Middle frontal gyrus (tissue), 1 donor: Measurements from ENCODE around the gene CRY2.
"Not testable (repeated sequence)": the region's sequence is repeated elsewhere in the genome, so short reads cannot be mapped to it uniquely, and the experiment has no call there.

ENCODE experiments used
- DNase-seq: peaks from one replicate; pipeline ENCODE4 v3.0.0-alpha.2; 2015; ENCODE audit warnings: low spot score; ENCODE audit errors: extremely low spot score

CRY2 gene

DNA sequence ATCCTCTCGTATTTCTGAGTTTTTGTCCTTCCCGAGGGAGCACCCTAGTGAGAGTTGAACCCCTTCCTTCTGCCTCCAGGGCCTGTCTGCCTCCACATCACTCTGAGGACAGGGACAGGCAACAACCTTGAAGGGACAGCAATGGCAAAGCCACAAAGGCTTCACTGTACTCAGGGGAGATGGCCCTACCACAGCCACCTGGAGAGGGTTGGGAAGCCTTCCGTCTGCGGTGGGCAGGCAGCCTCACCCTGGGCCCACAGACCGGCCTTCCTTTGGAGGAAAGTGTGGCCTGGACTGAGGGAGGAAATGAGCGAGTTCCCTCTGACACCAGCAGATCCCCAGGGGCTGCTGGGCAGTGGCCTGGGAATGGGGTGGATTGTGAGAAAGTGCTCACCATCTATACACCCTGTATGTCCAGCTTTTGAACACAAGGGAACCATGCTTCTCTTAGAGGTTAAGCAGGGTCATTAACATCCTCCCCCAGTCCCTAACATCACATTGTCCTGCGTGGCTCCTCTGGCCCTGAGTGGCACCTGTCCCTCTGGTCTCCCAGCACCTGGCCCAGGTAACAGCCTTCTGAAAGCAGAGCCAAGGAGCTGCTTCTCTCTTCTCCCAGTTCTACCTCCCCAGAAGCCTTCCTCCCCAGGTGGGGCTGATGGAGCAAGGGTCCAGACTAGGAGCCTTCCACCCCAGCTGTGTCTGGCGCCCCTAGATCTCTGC, 35.5 kb upstream of the CRY2 start:
- DNase-seq, result no peak

DNA sequence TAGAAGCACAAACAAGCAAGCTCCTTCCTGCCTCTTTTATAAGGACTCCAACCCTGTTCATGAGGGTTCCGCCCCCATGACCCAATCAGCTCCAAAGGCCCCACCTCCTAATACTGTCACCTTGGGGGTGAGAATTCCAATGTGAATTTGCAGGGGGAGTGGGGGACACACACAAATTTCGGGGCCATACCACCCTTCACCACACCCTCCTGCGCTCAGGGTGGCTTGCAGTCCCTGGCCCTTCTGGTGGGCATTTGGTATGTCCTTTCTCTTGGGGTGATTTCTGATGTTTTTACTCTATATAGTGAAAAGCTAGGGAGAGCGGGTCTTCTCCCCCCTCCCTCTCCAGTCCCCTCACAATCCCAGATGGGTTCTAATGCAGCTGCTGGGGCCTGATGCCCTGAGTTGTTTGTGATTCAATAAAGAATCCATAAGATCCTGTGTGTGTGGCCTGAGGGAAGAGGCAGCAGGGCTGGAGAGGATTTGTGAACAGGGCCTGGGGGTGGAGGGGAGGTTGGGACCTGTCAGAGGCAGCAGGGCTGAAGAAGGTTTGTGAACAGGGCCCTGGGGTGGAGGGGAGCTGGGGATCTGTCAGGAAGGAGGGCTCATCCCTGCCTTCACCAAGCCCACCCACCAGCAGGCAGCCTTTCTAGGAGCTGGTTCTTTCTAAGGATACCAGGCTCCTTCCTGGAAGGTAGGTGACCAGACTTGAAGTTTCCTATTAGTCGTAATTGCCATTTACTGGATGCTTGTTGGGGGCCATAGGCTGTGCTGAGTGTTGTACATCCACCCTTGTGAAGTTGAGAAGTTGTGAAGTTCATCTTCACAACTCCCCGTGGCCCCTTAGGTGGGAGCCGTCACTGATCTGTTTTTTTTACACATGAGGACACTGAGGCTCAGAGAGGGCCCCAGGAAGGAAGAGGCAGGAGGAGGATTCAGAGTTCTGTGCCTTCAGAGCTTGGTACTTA, 34.4 kb upstream of the CRY2 start:
- DNase-seq, result no peak

DNA sequence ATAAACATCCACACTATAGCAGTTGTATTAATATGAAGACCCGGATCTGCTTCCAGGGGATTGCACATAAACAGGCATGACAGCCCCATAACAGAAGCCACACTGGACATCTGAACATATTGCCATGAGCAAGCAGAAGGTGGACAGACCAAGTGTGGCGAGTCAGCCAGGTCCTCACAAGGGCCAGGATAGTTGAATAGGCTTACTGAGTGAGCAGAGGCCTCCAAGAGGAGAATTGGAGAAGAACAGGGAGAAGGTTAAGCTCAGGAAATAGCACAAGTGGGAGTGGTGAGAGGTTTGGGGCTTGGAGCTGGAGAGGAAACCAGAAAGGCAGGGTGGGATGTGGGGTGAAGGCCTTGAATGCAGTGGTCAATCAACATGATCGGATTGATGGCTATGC, 31.5 kb upstream of the CRY2 start:
- no peak for DNase-seq

DNA sequence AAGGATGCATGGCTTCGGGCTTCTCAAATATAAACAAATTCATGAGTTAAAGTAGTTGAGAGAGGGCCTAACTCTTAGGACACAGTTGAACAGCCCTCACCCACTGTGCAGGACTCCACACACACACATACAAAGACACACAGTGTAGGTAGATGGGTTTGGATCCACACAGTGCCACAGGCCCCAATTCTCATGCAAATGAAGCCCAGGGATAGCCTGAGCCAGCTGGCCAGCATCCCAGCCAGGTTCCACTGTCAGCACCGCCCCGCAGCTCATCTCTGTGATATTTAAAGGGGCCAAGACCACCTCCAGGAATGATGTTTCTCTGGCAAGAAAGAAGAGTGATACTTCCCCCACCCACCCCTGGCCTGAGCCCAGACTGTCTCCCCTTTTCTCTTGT, 30.7 kb upstream of the CRY2 start:
- no peak for DNase-seq

DNA sequence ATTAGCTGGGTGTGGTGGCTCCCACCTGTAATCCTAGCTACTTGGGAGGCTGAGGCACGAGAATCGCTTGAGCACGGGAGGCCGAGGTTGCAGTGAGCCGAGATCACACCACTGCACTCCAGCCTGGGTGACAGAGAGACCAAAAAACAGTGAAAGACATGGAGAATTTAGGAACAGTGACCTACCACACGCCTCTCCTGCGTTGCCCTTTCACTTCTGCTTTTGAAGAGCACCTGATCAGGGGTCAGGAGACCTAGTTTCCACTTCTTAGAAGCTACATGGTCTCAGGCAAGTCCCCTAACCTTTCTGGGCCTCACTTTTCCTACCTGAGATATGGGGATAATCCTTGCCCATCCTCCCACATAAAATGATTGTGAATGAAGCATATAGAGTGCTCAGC, 30.1 kb upstream of the CRY2 start:
- no peak for DNase-seq

DNA sequence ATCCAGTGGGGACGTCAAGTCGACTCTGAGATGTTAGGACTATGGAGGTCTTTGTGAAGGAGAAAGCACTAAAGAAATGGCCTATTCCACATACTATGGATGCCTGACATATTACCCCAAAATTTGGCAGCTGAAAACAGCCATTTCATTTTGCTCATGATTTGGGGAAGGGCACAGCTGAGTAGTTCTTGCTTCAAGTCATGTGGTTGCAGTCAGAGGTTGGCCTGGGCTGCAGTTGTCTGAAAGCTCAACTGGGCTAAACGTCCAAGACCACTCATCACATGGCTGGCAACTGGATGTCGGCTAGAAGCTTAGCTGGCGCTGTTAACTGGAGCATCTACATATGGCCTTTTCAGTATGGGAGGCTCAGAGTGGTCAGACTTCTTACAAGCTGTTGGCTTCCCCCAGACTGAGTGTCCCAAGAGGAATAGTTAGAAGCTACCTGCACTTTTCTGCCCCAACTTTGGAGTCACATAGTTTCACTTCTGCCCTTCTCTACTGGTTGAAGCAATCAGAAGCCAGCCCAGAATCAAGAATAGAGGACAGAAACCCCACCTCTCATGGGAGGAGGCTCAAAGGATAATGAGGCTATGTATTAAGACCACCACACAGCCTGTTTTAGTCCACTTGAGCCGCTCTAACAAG, 28.2 kb upstream of the CRY2 start:
- no peak for DNase-seq

DNA sequence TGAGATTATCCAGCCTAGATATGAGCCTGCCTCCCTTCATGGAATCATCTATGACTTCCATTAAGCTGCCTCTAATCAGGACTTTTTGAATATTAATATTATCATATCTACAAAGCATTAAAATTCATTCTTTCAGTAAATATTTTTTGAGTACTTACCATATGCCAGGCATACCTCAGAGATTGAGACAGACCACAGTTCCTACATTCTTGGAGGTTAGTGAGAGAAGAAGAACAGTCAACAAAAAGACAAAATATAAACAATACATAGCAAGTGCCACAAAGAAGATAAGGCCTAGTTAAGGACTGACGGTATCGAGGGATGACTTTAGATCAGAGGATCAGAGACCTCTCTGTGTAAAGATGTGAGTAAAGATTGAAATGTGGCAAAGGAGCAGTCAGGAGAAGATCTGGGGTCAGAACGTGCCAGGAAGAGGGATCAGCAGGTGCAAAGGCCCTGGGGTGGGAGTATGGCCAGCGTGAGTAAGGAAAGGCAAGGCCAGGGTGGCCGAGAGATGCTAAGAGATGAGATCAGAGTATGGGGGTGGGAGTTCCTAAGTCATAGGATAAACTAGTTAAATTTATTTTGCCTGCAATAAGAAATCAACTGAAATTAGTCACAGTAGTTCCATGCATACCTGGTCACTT, 26.9 kb upstream of the CRY2 start:
- no peak for DNase-seq

DNA sequence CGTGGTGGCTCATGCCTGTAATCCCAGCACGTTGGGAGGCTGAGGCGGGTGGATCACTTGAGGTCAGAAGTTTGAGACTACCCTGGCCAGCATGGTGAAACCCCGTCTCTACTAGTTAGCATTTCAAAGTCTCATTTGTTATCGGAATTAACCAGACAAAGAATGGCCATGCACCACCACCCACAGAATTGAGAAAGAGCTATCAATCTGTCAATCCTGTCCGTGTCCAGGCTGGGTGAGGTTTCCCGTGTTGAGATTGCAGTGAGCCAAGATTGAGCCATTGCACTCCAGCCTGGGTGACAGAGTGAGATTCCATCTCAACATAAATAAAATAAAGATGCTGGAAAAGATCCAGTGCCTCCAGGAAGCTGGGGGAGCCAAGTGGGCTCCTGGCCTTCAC, 20.8 kb upstream of the CRY2 start:
- not testable (repeated sequence) for DNase-seq

DNA sequence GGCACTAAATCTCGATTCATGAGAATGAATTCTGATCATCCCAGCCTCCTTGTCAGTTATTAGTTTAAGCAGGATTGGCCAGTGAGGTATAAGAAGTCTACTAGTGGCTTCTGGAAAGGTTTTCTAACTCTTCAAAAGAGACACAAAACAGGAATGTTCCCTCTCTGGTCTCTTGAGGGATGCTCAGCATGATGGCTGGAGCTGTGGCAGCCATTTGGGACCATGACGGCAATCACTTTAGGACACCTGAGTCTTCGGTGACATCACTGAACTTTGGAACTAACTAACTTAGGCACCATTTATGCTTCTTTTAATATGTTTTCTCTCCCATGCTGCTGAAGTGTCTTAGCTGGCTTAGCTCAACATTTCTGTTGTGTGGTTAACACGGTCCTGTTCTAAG, 20.2 kb upstream of the CRY2 start:
- DNase-seq, result no peak

DNA sequence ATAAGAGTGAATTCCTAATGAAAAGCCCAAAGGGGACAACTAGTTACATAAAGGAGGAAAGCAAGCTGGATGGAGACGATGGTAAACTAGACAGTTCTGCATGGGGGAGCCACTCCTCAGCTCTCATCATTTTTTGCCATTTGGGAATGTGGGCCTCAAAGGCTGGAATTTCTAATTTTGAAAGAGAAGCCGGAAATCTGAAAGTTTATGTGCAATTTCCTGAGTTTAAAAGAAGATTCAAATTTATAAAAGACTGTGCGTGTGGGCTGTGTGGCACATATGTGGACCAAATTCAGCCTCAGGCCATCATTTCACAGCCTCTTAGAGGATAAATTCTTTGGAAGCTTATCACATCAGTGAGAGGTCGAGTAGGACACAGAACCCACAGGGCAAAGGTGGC, 18.3 kb upstream of the CRY2 start:
- no peak for DNase-seq

DNA sequence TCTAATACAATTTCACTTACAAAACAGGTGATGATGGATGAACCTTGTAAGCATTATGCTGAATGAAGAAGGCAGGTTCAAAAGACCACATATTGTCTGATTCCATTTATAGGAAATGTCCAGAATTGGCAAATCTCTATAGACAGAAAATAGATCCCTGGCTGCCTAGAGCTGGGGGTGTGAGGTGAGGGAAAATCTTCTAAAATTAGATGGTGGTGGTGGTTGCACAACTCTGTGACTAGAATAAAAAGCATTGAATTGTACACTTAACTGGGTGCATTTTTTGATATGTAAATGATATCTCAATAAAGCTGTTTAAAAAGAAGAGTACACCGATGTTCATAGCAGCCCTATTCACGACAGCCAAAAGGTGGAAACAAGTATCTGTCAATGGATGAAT, 16.7 kb upstream of the CRY2 start:
- DNase-seq, result no peak

DNA sequence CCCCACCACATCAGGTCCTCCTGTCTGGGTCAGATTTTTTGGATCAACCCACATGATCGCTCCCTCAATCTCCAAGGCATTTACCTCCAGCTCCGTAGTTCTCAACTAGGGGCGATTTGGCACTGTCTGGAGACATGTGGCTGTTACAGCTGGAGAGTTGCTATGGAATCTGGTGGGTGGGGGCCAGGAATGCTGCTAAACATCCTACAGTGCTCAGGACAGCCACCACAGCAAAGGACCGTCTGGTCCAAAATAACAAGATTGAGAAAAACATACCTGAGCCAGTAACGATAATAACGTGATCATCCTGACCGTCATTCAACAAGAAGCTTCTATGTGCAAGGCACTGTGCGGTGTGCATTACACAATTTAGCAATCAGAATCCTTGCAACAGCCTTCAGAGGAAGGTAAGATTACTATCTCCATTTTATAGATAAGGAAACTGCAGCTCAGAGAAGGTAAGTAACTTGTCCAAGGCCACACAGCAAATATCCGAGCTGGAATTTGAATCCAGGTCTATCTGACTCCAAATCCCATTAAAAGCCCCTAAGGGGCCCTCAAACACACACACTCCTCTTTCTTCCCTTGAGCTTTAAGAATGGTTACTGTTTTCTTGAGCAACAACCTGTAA, 14.3 kb upstream of the CRY2 start:
- DNase-seq, result no peak

DNA sequence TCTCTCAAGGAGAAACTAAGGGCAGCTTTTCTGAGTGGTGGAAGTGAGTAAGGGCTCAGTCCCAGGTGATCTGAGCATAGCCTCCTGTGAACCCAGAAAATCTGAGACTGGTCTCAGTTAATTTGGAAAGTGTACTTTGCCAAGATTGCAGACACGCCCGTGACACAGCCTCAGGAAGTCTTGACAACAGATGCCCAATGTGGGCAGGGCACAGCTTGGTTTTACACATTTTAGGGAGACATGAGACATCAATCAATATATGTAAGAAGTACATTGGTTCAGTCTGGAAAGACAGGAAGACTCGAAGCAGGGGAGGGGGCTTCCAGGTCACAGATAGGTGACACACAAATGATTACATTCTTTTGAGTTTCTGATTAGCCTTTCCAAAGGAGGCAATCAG, 13.5 kb upstream of the CRY2 start:
- no peak for DNase-seq

DNA sequence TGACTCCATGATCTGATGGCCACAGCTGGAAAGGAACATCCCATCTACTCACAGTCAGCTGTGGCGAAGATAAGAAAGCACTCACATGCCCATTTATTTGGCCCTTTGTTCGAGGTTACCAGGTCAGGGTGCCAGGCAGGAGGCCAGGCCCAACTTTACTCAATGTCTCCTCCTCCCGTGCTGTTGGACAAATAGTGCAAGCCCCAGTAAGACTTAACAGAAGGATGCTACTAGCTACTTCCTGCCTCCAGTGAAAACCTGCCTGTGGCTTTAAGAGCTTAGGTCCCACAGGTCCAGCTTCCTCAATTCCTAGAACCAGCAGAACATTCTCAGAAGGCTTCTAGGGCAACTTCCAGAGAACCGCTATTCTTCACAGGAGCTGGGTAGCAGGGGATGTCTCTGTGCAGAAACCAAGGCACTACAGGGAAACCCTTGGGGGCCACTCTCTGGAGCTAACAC, 12.9 kb upstream of the CRY2 start:
- DNase-seq, result no peak

DNA sequence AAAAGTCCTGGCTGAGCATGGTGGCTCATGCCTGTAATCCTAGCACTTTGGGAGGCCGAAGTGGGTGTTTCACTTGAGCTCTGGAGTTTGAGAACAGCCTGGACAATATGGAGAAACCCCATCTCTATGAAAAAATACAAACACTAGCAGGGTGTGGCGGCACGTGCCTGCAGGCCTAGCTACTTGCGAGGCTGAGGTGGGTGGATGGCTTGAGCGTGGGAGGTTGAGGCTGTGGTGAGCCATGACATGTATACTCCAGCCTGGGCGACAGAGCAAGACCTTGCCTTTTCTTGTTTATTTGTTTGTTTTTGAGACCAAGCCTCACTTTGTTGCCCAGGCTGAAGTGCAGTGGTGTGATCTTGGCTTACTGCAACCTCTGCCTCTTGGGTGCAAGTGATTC, 8.1 kb upstream of the CRY2 start:
- DNase-seq, result no peak

DNA sequence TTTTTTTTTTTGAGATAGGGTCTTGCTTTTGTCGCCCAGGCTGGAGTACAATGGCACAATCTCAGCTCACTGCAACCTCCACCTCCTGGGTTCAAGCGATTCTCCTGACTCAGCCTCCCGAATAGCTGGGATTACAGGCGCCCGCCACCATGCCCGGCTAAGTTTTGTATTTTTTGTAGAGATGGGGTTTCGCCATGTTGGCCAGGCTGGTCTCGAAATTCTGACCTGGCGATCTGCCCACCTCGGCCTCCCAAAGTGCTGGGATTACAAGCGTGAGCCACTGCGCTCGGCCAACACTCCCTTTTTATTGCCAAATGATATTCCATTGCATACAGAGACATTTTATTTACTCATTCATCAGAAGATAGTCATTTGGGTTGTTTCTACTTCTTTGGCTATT, 7.0 kb upstream of the CRY2 start:
- DNase-seq, result not testable (repeated sequence)

DNA sequence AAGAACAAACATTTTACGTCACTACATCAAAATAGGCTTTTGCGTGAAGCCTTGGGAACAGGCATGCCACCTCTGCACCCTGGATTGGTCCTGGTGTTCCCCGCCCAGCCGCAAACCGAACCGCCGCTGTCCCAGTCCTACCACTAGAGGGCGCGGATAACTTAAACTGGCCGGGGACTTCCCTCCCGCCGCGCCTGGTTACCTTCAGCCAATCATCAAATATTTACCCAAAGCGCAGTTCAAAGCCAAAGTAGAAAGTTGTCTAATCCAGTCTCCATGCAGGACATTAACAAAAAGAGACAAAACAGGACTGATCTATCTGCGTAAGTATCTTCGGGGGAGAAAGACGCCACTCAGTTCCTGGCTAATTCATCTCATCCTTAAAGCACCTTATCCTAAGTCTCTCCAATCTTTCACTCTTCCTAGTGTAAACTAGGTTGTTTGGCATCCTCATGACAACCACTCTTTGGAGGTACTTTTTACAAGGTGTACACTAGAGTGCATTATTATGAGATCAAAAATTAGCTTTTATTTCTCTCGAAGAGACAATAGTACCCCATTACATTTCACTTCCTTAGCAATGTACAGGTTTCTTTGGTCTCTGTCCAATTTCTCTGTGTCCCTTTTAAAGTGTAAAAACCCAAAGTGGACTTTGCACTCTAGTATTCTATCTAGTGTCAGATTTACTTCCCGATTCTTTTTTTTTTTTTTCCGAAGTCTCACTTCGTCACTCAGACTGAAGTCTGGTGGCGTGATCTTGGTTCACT, 3.9 kb upstream of the CRY2 start:
- DNase-seq, result peak; percentile 79

DNA sequence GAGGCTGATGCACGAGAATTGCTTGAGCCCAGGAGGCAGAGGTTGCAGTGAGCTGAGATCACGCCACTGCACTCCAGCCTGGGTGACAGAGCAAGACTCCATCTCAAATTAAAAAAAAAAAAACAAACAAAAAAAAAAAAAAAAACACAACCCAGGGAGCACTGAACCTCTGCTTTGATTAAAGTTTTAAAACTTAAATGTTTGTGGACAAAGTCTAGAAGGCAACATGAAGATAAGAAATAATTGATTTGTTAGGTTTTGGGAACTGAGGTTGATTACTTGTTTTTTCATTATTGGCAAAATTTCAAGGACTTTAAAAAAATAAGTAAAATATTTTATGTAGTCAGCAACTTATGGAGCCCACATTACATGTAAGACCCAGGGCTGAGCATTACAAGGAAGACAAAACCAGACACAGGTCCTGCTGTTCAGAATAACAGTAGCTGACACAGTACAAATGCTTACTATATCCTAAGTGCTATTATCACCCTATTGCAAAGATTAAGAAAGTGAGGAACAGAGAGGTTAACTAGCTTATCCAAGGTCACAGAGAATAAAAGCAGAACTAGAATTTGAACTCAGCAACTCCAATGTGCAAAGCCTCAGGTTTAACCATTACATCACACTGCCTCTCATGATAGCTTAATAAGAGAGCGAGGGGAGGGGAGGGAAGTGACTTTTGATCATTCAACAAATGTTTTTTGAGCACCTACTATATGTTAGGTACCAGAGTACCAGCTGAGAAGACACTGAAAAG, 2.3 kb upstream of the CRY2 start:
- DNase-seq, result no peak

DNA sequence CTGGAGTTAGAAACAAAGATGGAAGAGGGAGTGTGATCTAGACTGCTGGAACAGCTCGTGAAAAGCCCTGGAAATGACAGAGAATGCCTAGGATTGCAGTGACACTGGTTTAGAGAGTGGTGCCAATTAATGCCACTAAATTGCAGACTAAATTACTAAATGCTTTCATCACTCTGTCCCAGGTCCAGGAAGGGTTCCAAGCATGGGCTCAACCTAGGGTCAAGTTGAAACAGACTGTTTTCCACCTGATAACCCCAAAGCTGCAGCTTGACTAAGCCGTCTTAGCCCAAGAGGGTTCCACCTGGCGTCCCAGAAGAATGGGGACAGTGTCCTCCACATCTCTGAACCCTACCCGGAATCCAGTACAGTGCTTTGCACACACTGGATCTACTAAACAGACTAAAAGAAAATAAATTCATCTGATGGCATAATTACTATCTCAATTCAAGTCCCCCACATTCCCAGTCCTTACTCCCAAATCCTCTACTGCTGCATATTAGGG, 1.1 kb upstream of the CRY2 start:
- DNase-seq, result no peak
